Endodermal cell (in vitro differentiated cells): ENCODE measurements around the gene CIPC. TPM values are rescaled to one million over a fixed set of nuclear protein-coding genes. Genes with fewer than 3 reads are reported as not detected.

ENCODE experiments used
- DNase-seq: peaks from one replicate; pipeline ENCODE4 v3.0.0-alpha.2; 2017
- H3K27ac ChIP-seq: 2 replicates; pipeline ENCODE4 v1.5.1; 2013; ENCODE audit warnings: mild to moderate bottlenecking, low read depth, low read length, moderate library complexity
- H3K27me3 ChIP-seq: 2 replicates; pipeline ENCODE4 v1.6.1; 2013; ENCODE audit warnings: mild to moderate bottlenecking, low read length, moderate library complexity; ENCODE audit not compliant: insufficient read depth, control insufficient read depth, poor library complexity, severe bottlenecking
- H3K36me3 ChIP-seq: 2 replicates; pipeline ENCODE4 v1.7.0; 2013; ENCODE audit warnings: mild to moderate bottlenecking, low read length, moderate library complexity; ENCODE audit not compliant: control insufficient read depth, insufficient read depth
- H3K4me1 ChIP-seq: one replicate; pipeline ENCODE4 v1.7.0; 2013; ENCODE audit warnings: low read length; ENCODE audit not compliant: control insufficient read depth, insufficient read depth
- H3K4me3 ChIP-seq: 2 replicates; pipeline ENCODE4 v1.5.1; 2013; ENCODE audit warnings: mild to moderate bottlenecking, low read length, moderate library complexity
- H3K9ac ChIP-seq: 2 replicates; pipeline ENCODE4 v1.6.1; 2013; ENCODE audit warnings: mild to moderate bottlenecking, low read length, moderate library complexity; ENCODE audit not compliant: poor library complexity, severe bottlenecking; ENCODE audit errors: extremely low read depth
- H3K9me3 ChIP-seq: 2 replicates; pipeline ENCODE4 v1.6.1; 2013; ENCODE audit warnings: mild to moderate bottlenecking, low read length, moderate library complexity; ENCODE audit not compliant: control insufficient read depth
- H3K27ac Mint-ChIP-seq: 2 replicates; pipeline ENCODE4 v1.8.0; 2020; ENCODE audit warnings: mixed read lengths
- H3K27me3 Mint-ChIP-seq: 2 replicates; pipeline ENCODE4 v1.8.0; 2021; ENCODE audit warnings: mild to moderate bottlenecking, mixed read lengths; ENCODE audit not compliant: insufficient read depth
- H3K36me3 Mint-ChIP-seq: 2 replicates; pipeline ENCODE4 v1.8.0; 2020; ENCODE audit warnings: low read depth, mixed read lengths
- H3K4me1 Mint-ChIP-seq: 2 replicates; pipeline ENCODE4 v1.8.0; 2020; ENCODE audit warnings: mixed read lengths
- H3K4me3 Mint-ChIP-seq: 2 replicates; pipeline ENCODE4 v1.8.0; 2020; ENCODE audit warnings: mild to moderate bottlenecking, moderate library complexity, mixed read lengths
- H3K9me3 Mint-ChIP-seq: 2 replicates; pipeline ENCODE4 v1.8.0; 2020; ENCODE audit warnings: mild to moderate bottlenecking, mixed read lengths
- CTCF ChIP-seq: fragments of 200-600 bp; sonication (generic); conservative IDR thresholded peaks from 2 replicates; pipeline ENCODE4 v1.5.0; 2021; ENCODE audit warnings: antibody characterized with exemption, mild to moderate bottlenecking
- WGBS, 2 experiments: methylation state at CpG; one replicate each; pipeline versions ENCODE4 v1.1.5 to v1.1.7; 2013; ENCODE audit warnings: missing lambda C conversion rate in 2 of 2, mixed read lengths in 1 of 2; ENCODE audit not compliant: insufficient coverage in 1 of 2, insufficient read length in 1 of 2; 5-methylcytosine and 5-hydroxymethylcytosine counted together
- total RNA-seq, 2 donors: library from RNA; stranded (reverse); fragmentation: NEBNext Ultra II Directional in 1 of 2; extraction: Animal tissue kit (Norgen Biotek cat#: 25700) in 1 of 2; gene quantifications; 2 replicates in 1 of 2; 3 replicates in 1 of 2; pipeline ENCODE4 v1.2.1, GENCODE V29; 2021

Gene CIPC
- total RNA-seq, 2 donors from 2014 or later: 16.2 to 22.5 TPM

- Mint-ChIP-seq H3K4me1 (peaks cover 5% of the 10 kb centered on the region), H3K4me3 (no peak overlapping the region), H3K36me3 (no peaks in the 10 kb centered on the region), H3K9me3 (peaks cover 6% of the 10 kb centered on the region), H3K27me3 (peaks cover 2% of the 10 kb centered on the region), H3K27ac (peak overlapping the region; percentile 33)
- Histone ChIP-seq H3K27ac (peak overlapping the region; percentile 79), H3K27me3 (no peaks in the 10 kb centered on the region), H3K9ac (no peak overlapping the region), H3K4me3 (no peak overlapping the region), H3K4me1 (no peaks in the 10 kb centered on the region), H3K9me3 (peaks cover 5% of the 10 kb centered on the region), H3K36me3 (no peaks in the 10 kb centered on the region)
- WGBS, 2 experiments: 54 to 65% methylated on average over 7 to 12 of the region's 12 CpGs
- peak; percentile 68 for TF ChIP-seq CTCF
- DNase-seq: peak; percentile 92
Observed at GRCh38 chr14:77059276-77059915, 38.7 kb upstream of the CIPC start.

- Mint-ChIP-seq H3K27ac (no peak overlapping the region), H3K4me1 (peaks cover 5% of the 10 kb centered on the region), H3K27me3 (no peaks in the 10 kb centered on the region), H3K9me3 (no peaks in the 10 kb centered on the region), H3K36me3 (no peaks in the 10 kb centered on the region), H3K4me3 (no peak overlapping the region)
- Histone ChIP-seq H3K9me3 (no peaks in the 10 kb centered on the region), H3K4me1 (no peaks in the 10 kb centered on the region), H3K4me3 (no peak overlapping the region), H3K9ac (no peak overlapping the region), H3K27ac (no peak overlapping the region), H3K36me3 (no peaks in the 10 kb centered on the region), H3K27me3 (no peaks in the 10 kb centered on the region)
- no peak for TF ChIP-seq CTCF
- no peak for DNase-seq
- 88 to 90% methylated on average over 5 to 12 of the region's 12 CpGs for WGBS, 2 experiments
Observed at GRCh38 chr14:77061630-77062257, 36.3 kb upstream of the CIPC start.

DNA sequence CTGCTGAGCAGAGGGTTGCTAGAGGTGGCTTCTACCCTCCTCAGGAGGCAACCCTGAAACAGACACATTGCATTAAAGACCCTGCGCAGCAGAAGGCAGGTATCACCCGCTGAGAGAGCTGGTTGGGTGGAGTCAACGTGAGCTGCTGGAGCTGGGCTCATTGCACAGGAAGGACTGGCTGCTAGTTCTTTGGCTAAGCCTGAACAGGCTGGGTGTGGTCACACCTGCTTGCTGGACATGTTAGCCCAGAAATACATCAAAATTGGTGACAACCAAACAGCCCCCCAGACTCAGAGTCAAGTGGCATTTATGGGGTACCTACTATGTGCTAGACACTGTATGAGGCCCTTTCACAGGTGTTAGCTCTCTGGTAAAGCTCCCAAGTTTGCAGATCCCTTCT is 35.8 kb upstream of the CIPC start:
- H3K9me3 Mint-ChIP-seq: no peaks in the 10 kb centered on the region
- no peak overlapping the region for H3K27ac Mint-ChIP-seq
- no peaks in the 10 kb centered on the region for H3K36me3 Mint-ChIP-seq
- Histone ChIP-seq H3K4me3 (no peak overlapping the region), H3K27me3 (no peaks in the 10 kb centered on the region), H3K36me3 (no peaks in the 10 kb centered on the region), H3K27ac (no peak overlapping the region), H3K9ac (no peak overlapping the region), H3K4me1 (no peaks in the 10 kb centered on the region), H3K9me3 (no peaks in the 10 kb centered on the region)
- H3K4me3 Mint-ChIP-seq: no peak overlapping the region
- no peak for DNase-seq
- no peaks in the 10 kb centered on the region for H3K27me3 Mint-ChIP-seq
- peaks cover 5% of the 10 kb centered on the region for H3K4me1 Mint-ChIP-seq
- no peak for TF ChIP-seq CTCF
- WGBS, 2 experiments: 91 to 100% methylated on average over 2 to 3 of the region's 3 CpGs
